ENCODE measurements around the gene CUL3.
"Not testable (repeated sequence)": the region's sequence is repeated elsewhere in the genome, so short reads cannot be mapped to it uniquely, and the experiment has no call there.

CUL3 gene

DNA sequence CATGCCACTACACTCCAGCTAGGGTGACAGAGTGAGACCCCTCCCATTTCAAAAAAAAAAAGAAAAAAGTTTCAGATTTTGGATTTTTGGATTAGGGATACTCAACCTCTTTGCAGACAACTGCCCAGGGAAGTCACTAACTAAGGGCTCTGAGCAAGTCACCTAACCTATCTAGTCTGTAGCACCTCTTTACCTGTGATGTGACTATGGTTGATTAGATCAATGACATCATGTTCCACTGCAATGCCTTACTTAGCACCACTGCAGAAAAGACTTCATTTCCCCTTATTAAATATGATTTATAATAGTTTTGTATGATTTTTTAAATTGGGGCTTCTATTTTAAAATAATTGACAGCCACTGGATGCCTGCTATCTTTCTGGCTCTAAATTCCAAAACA is 41.2 kb downstream of the CUL3 start:
- no peak for DNase-seq (ENCODE audit: low read depth in 2 of 2)

DNA sequence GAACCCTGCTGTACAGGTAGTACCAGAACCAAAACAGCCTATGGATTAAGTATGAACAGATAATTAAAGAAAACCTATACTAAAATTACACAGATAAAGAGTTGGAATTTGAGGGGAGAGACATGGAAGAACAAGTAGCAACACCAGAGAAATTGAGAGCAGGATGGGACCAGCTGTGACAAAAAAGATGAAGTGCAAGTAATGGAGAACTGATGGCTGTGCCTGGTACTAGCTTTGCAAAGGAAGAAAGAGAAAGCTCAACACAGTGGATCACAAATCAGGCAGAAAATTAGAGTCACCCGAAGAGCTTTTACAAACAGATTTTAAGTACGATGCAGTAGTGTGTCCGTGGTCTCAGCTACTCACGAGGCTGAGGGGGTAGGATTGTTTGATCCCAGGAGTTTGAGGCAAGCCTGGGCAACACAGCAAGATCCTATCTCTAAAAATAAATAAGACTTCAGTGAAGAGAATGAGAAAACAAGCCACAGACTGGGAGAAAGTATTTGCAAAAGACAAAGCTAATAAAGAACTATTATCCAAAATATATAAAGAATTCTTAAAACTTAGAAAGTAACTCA is 46.5 kb downstream of the CUL3 start:
- DNase-seq (ENCODE audit: low read depth in 2 of 2): no peak

DNA sequence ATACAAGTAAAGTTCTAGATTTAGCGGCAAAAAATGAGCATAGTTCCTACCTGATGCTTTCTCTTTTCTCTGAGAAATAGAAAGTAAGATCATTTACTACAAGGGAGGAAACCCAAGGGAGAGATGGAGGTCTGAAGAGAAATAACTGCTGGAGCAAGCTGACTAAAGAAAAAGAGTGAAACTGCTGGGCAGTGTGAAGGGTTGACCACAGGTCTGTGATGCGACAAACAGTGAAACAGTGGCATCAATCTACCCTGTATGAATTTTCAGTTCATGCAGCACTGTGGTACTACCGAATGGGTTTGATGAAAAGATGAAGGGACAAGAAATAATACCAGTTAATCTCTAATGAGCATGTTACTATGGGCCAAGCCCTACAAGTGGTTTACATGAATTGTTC is 52.2 kb downstream of the CUL3 start:
- DNase-seq (ENCODE audit: low read depth in 2 of 2): no peak

DNA sequence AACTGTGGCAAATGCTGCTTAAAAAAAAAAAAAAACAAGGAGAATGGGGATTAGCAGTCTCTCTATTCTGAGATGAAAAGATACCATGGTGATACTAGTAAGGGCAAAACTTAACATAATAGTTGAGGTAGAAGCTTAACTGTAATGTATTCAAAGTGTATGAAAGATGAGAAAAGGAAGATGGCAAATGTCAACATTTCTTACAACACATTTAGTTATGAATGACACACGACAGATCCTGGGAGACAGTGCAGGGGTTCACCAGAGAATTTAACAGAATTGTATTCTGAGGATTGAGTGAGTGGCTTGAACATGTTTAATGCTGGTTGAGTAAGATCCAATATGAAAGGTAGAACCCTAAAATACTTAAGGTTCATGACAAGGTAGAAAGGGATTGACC is 52.7 kb downstream of the CUL3 start:
- DNase-seq (ENCODE audit: low read depth in 2 of 2): no peak

DNA sequence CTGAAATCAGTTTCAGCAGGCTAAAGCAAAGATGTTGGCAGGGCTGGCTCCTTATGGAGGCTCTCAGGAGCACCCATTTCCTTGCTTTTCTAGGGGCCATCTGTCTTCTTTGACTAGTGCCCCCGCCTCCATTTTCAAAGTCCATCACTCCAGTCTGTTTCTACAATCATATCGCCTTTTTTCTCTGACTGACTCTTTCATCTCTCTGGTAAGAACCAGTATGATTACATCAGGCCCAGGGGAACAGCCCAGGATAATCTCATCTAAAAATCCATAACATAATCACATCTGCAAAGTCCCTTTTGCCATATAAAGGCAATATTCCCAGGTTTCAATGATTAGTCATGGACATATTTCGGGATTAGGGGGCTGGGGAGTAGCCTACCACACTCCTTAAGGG is 57.0 kb downstream of the CUL3 start:
- no peak for DNase-seq (ENCODE audit: low read depth in 2 of 2)

DNA sequence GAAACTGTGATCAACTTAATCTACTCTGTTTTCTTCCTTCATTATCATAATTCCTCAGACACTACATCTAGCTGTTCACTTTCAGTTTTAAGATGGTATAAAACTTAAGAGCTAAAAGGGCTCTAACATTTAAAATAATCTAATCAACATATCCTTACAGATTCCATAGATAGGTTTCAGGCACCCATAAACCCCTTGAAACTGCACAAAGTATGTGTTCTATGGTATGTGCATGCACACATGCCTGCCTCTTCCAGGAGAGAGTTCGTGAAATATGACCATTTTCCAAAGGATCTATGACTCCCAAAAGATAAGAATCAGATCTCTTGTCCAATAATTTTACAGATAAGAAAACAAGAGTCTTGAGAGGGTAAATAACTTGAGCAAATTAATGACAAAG is 59.4 kb downstream of the CUL3 start:
- no peak for DNase-seq (ENCODE audit: low read depth in 2 of 2)

DNA sequence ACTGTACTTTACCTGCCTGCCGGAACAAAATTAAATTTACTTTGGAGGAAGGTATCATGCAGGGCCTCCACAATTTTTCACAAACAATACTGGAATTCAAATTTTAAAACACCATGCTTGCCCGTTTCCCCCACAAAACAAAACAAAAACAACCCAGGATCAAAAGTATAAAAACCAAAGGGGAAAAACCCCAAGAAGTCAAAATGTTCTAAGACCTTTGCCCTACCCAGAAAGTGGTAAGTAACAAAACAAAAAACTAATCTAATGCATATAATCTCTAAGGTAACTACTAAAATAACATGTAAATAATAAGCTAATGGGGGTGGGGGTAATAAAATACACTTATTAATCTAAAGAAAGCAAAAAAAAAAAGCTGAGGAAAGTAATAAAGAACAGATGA is 60.5 kb downstream of the CUL3 start:
- DNase-seq (ENCODE audit: low read depth in 2 of 2): no peak

DNA sequence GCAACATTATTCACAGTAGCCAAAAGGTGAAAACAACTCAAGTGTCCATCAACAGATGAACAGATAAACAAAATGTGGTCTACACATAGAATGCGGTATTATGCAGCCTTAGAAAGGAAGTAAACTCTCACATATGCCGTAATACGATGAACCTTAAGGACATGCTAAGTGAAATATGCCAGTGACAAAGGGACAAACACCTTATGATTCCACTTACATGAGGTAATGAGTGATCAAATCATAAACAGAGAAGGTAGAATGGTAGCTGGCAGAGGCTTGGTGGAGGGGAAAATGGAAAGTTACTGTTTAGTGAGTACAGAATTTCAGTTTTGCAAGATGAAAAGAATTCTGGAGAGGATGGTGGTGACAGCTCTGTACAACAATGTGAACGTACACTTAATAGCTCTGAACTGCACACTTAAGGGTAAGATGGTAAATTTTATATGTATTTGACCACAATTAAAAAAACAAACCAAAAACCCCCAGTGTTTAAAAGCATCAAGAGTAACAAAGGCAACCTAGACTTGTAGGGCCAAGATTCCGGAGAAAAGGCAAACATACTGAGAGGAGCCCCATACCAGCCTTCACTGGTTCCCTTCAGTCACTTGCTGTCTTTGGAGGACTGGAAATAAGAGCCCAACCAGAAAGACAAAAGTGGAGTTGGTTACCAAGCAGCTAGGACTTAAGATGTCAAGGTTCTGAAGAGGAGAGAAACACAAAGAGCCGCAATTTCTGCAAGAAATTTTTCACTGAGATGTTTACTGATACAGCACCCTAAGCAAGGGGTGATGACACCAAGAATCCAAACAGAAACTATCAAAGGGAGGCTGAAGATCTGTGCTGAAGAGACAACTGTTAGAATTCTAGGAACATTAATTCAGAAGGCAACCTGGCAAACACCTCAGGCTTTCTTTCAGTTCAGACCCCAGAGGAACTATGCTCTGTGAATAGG is 61.3 kb downstream of the CUL3 start:
- DNase-seq (ENCODE audit: low read depth in 2 of 2): no peak

DNA sequence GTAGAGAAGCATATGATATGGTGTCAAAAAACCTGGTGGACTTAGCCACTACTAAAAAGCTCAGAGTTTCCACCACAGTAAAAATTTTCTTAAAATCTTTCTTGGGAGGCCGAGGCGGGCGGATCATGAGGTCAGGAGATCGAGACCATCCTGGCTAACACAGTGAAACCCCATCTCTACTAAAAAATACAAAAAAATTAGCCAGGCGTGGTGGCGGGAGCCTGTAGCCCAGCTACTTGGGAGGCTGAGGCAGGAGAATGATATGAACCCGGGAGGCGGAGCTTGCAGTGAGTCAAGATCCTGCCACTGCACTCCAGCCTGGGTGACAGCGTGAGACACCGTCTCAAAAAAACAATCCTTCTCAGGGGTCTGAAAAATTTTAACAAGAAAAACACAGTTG is 62.7 kb downstream of the CUL3 start:
- not testable (repeated sequence) for DNase-seq (ENCODE audit: low read depth in 2 of 2)

DNA sequence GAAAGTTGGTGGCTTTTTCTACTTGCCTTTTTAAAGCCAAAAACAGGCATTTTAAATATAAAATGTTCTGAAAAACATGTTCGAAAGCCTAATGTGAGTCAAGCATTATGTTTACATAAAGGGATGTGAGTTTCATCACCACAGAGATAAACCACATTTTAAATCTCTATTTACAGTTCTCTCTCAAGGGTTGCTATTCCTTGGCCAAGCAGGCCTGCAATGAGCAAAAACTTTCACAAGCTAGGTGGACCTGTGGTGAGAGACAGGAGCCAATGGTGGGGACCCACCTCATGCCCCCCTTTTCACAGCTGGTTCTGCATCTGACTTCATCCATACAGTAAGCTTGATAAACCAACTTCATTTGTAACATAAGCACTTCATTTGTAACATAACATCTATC is 65.1 kb downstream of the CUL3 start:
- DNase-seq (ENCODE audit: low read depth in 2 of 2): no peak

DNA sequence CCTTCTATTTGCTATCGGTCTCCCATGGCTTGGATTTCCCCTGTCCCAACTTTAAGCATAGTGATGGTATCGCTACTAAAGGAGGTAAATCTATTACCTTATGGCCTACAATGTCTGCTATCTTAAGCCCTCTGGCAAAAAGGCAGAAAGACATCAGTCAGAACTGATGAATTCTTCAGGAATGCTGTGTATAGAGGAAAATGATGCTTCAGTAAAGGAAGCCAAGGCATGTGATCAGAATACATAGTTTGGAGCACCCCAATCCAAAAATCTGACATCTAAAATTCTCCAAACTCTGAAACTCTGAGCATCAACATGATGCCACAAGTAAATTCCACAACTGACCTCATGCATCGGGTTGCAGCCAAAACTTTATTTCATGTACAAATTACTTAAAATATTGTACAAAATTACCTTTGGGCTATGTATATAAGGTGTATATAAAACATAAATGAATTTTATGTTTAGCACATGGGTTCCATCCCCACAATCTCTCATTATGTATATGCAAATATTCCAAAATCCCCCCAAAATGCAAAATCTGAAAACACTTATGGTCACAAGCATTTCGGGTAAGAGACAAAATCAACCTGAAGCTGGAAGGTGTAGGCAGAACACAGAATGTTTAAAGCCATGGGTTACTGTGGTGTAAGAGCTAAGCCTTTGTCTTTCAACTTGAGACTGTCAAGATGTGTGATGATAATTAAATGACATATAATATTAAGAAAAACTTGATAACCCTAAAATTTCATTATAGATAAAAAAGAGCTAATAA is 66.2 kb downstream of the CUL3 start:
- DNase-seq (ENCODE audit: low read depth in 2 of 2): no peak

DNA sequence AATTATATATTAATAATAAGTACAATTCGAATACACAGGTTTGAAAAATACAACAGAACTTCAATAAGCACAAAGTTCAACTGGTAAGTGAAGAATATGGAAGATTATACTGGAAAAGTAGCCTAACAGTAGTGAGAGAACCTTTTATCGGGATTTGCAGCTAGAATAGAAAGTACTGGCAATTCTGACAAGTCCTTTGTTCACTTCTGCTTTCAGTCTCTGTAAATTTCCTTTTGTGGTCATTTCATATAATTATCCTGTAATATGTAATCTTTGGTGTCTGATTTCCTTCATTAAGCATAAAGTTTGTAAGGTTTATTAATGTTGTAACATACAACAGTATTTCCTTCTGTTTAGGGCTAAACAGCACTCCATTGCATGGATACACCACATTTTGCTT is 67.2 kb downstream of the CUL3 start:
- no peak for DNase-seq (ENCODE audit: low read depth in 2 of 2)

DNA sequence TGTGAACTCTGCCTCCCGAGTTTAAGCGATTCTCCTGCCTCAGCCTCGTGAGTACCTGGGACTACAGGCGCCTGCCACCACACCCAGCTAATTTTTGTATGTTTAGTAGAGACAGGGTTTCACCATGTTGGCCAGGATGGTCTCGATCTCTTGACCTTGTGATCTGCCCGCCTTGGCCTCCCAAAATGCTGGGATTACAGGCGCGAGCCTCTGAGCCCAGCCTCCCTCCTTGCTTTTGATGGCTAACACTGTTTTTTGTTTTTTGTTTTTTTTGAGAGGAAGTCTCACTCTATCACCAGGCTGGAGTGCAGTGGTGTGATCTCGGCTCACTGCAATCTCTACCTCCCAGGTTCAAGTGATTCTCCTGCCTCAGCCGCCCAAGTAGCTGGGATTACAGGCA is 68.8 kb downstream of the CUL3 start:
- DNase-seq (ENCODE audit: low read depth in 2 of 2): not testable (repeated sequence)

DNA sequence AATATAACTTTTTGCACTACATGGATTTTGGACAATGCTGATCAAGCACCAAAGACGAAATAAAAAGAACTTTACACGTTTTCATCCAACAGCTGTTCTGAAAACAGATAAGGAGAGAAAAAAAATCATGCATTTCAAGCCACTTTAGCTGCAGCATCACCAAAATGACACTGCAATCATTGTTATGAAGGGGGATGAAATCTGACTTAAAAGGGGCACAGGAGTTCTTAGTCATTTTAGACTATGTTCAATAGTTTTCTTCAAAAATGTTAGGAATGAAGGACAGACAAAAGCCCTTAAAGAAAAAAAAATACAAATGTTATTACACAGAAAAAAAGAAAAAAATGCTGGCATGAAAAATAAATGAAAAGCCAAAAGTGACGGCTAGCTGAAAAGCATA is 71.2 kb downstream of the CUL3 start:
- DNase-seq (ENCODE audit: low read depth in 2 of 2): no peak

DNA sequence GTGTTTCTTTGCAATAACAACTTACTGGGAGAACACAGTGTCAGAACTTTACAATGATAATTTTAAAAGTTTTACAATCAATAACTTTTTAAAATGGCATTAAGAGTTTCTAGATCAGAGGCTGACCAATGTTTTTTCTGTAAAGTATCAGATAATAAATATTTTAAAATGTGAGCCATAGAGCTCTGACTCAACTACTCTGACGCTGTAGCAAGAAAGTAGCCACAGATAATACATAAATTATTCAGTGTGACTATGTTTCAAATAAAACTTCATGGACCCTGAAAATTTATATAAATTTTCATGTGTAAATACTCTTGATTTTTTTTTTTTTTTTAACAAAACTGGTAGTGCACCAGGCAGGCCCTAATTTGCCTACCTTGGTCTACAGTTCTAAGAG is 77.4 kb downstream of the CUL3 start:
- no peak for DNase-seq (ENCODE audit: low read depth in 2 of 2)

DNA sequence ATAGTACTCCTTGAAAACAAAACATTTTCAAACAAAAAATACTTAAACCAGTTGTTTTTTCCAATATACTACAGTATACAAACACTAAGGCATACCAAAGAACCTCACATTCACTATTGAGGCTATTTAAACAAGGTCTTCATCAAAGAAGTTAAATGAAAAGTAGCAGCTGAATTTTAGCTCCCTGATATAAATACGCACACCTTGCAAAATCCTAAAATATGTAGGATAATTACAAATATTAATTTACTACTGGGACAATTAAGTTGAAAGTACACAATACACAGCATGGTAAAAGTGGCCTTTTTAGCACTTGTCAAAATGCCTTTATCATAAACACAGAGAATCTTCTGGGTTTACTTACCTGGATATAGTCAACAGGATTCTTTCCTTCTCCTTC is 78.7 kb downstream of the CUL3 start:
- DNase-seq (ENCODE audit: low read depth in 2 of 2): no peak

DNA sequence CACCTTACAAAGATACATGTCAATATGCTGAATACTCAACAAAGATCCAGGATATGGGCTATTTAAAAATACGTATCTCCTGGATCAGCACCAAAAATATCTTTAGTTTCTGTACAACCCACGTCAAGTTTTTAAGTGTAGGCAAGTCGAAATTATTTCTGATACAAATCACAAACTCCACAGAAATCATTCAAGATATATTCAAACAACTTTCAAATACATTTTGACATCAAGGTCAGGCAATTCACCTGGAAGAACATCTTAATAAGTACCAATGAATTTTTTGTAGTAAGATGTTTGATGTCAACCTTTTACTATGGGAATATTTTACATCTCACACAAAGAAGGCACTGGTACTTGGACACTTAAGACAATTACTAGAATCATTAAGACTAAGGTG is 86.2 kb downstream of the CUL3 start:
- no peak for DNase-seq (ENCODE audit: low read depth in 2 of 2)

DNA sequence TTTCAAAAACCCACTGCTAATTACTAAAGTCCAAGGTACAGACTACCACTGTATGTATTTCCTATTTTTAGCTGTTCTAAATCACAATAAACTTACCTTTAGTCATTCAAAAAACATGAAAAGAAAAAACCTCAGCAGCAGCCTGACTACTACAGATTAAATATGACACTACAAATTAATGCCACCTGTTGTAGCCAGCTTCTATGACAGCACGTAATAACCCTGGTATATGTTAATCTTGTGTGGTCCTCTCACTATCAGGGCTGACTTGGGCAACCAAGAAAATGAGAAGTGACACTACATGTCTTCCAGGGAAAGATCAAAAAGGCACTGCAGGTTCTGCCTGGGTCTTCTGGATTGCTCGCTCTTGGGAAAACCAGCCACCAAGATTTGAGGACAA is 92.6 kb downstream of the CUL3 start:
- no peak for DNase-seq (ENCODE audit: low read depth in 2 of 2)

DNA sequence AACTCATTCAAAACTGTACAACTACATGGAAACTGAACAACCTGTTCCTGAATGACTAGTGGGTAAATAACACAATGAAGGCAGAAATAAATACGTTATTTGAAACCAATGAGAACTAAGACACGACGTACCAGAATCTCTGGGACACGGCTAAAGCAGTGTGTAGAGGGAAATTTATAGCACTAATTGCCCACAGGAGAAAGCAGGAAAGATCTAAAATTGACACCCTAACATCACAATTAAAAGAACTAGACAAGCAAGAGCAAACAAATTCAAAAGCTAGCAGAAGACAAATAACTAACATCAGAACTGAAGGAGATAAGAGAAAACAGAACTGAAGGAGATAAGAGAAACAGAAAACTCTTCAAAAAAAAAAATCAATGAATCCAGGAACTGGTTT is 97.2 kb downstream of the CUL3 start:
- DNase-seq (ENCODE audit: low read depth in 2 of 2): not testable (repeated sequence)

DNA sequence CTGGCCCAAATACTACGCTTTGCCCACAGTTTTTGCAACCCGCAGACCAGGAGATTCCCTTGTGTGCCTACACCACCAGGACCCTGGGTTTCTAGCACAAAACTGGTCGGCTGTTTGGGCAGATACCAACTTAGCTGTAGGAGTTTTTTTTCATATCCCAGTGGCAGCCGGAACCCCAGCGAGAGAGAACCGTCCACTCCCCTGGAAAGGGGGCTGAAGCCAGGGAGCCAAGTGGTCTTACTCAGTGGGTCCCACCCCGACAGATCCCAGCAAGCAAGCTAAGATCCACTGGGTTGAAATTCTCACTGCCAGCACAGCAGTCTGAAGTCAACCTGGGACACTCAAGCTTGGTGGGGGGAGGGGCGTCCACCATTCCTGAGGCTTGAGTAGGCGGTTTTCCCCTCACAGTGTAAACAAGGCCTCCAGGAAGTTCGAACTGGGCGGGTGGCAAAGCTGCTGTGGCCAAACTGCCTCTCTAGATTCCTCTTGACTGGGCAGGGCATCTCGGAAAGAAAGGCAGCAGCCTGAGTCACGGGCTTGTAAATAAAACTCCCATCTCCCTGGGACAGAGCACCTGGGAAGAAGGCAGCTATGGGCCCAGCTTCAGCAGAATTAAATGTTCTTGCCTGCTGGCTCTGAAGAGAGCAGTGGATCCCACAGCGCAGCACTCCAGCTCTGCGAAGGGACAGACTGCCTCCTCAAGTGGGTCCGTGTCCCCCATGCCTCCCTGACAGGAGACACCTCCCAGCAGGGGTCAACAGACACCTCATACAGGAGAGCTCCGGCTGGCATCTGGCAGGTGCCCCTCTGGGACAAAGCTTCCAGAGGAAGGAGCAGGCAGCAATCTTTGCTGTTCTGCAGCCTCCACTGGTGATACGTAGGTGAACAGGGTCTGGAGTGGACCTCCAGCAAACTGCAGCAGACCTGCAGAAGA is 99.8 kb downstream of the CUL3 start:
- DNase-seq (ENCODE audit: low read depth in 2 of 2): not testable (repeated sequence)

DNA sequence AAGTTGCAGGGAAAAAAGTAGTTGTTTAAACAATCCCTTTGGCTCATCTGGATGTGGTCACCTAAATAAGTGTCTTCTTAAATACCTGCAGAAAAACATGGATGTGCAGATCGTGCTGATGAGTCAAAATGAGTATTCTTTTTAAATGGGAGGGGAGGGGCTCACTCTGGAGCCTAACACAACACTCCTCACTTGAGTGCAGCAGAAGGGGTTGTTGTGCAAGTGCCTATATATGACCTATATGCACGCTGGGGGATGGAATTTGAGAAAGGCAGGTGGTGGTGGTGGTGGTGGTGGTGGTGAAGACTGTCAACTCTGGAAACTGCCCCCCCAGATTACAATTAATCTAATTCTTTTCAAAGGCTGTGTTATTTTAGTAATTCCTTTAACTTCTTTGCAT is 105.3 kb downstream of the CUL3 start:
- DNase-seq (ENCODE audit: low read depth in 2 of 2): no peak

DNA sequence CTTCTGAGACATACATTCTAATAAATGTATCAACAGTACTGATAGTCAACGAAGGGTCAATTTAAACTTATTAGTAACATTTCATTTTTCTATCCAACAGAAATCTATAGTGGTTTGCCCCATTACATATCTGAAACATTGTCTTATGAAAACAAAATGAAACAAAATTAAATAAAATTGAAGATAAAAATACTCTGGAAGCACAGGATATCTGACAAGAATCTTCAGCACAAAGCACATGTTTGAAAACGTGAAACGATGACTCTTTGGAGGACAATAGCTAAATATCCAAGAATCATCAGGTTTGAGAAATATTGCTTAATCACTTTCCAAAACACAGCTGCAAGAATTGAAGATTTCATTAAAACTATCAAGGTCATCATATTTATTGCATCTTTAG is 112.3 kb downstream of the CUL3 start:
- DNase-seq (ENCODE audit: low read depth in 2 of 2): no peak

All from activated CD4-positive, alpha-beta T cell treated with anti-CD3 and anti-CD28 coated beads for 24 hours (primary cell).